Measurements from ENCODE around the gene EGFL7. TPM values are rescaled to one million over a fixed set of nuclear protein-coding genes. Genes with fewer than 3 reads are reported as not detected.
A peak's percentile ranks its signal among the peaks of the same experiment; 100 is the strongest.

The EGFL7 gene
- 33.1 TPM for polyA plus RNA-seq (2013, experiment 1 of 2)
- polyA plus RNA-seq (2013, experiment 2 of 2), result 32.0 TPM

- Histone ChIP-seq H3K4me1 (ENCODE audit: control insufficient read depth in 2 of 2, insufficient read depth in 1 of 2, low read depth in 1 of 2, low read length in 2 of 2) (peaks cover 16 to 33% of the 10 kb centered on the region in 2 donors), H4K8ac (ENCODE audit: low read depth, low read length) (no peak within 1 kb of the TSS), H2BK12ac (ENCODE audit: low read length) (peak within 1 kb of the TSS; percentile 90), H4K91ac (ENCODE audit: low read depth, low read length, poor library complexity) (no peak within 1 kb of the TSS), H3K14ac (ENCODE audit: low read length) (peak within 1 kb of the TSS; percentile 38), H3K27ac (replicated peaks; ENCODE audit: low read length) (no peak within 1 kb of the TSS), H2BK120ac (ENCODE audit: low read depth, low read length) (no peak within 1 kb of the TSS), H3K79me1 (ENCODE audit: low read depth, low read length) (peaks cover 5% of the 10 kb centered on the region), H3K4me2 (ENCODE audit: insufficient read depth, low read length, poor library complexity, severe bottlenecking) (no peak within 1 kb of the TSS), H3K9me3 (replicated peaks in 1 of 2; ENCODE audit: control insufficient read depth in 2 of 2, insufficient read depth in 1 of 2, low read depth in 1 of 2, low read length in 2 of 2) (no peaks in the 10 kb centered on the region), H3K23ac (ENCODE audit: low read depth, low read length, poor library complexity) (peak within 1 kb of the TSS; percentile 85), H3K9ac (ENCODE audit: low read depth, low read length, poor library complexity) (peak within 1 kb of the TSS; percentile 12), H3K36me3 (replicated peaks in 1 of 2; ENCODE audit: control insufficient read depth in 2 of 2, insufficient read depth in 2 of 2, low read length in 2 of 2) (no peaks in the 10 kb centered on the region), H3K4ac (ENCODE audit: low read length) (no peak within 1 kb of the TSS), H3K4me3 (ENCODE audit: low read length in 2 of 2) (no peak within 1 kb of the TSS), H2AK5ac (ENCODE audit: low read depth, low read length) (peak within 1 kb of the TSS; percentile 94), H3K27me3 (ENCODE audit: control insufficient read depth in 3 of 3, insufficient read depth in 3 of 3, low read depth in 1 of 3, low read length in 3 of 3) (peaks cover 0 to 30% (median 0%) of the 10 kb centered on the region in 3 experiments), H2BK15ac (ENCODE audit: low read length) (peak within 1 kb of the TSS; percentile 85), H2AFZ (ENCODE audit: low read length) (peak within 1 kb of the TSS; percentile 74), H3K18ac (ENCODE audit: low read length) (peak within 1 kb of the TSS; percentile 76), H2BK5ac (ENCODE audit: low read length) (peak within 1 kb of the TSS; percentile 13)
- no peak for DNase-seq (ENCODE audit: low spot score)
- no CpG with 5 or more reads among the region's 38 CpGs for WGBS, 2 donors (ENCODE audit: extremely low coverage in 2 of 2, insufficient read length in 2 of 2, insufficient replicate concordance in 1 of 2)
Measured at GRCh38 chr9:136662656-136663581, at the start of gene EGFL7. Gene EGFL7 (plus strand): TSS chr9:136662916. CDS start chr9:136668283, 5,367 bp downstream.

GRCh38 chr9:136613824-136614371, 48.8 kb upstream of the EGFL7 start:
- no peak overlapping the region for H2BK12ac ChIP-seq (ENCODE audit: low read length)
- WGBS, 2 donors (ENCODE audit: extremely low coverage in 2 of 2, insufficient read length in 2 of 2, insufficient replicate concordance in 1 of 2), result no CpG with 5 or more reads among the region's 19 CpGs

GRCh38 chr9:136614372-136614922, 48.3 kb upstream of the EGFL7 start:
- Histone ChIP-seq H2BK12ac (ENCODE audit: low read length) (peak overlapping the region; percentile 67), H3K4me2 (ENCODE audit: insufficient read depth, low read length, poor library complexity, severe bottlenecking) (no peak overlapping the region), H3K27ac (replicated peaks; ENCODE audit: low read length) (no peak overlapping the region), H3K23ac (ENCODE audit: low read depth, low read length, poor library complexity) (peak overlapping the region; percentile 55), H4K8ac (ENCODE audit: low read depth, low read length) (peak overlapping the region; percentile 65), H2AFZ (ENCODE audit: low read length) (peak overlapping the region; percentile 85), H3K14ac (ENCODE audit: low read length) (no peak overlapping the region), H3K18ac (ENCODE audit: low read length) (peak overlapping the region; percentile 82), H2AK5ac (ENCODE audit: low read depth, low read length) (peak overlapping the region; percentile 95), H3K4me3 (ENCODE audit: low read length in 2 of 2) (no peak overlapping the region), H3K79me1 (ENCODE audit: low read depth, low read length) (peaks cover 2% of the 10 kb centered on the region), H4K91ac (ENCODE audit: low read depth, low read length, poor library complexity) (no peak overlapping the region), H3K9ac (ENCODE audit: low read depth, low read length, poor library complexity) (no peak overlapping the region), H2BK5ac (ENCODE audit: low read length) (peak overlapping the region; percentile 94), H2BK15ac (ENCODE audit: low read length) (peak overlapping the region; percentile 83), H2BK120ac (ENCODE audit: low read depth, low read length) (peak overlapping the region; percentile 76), H3K9me3 (replicated peaks in 1 of 2; ENCODE audit: control insufficient read depth in 2 of 2, insufficient read depth in 1 of 2, low read depth in 1 of 2, low read length in 2 of 2) (no peaks in the 10 kb centered on the region), H3K36me3 (replicated peaks in 1 of 2; ENCODE audit: control insufficient read depth in 2 of 2, insufficient read depth in 2 of 2, low read length in 2 of 2) (no peaks in the 10 kb centered on the region), H3K4ac (ENCODE audit: low read length) (peak overlapping the region; percentile 66), H3K27me3 (ENCODE audit: control insufficient read depth in 3 of 3, insufficient read depth in 3 of 3, low read depth in 1 of 3, low read length in 3 of 3) (peaks cover 0 to 2% (median 0%) of the 10 kb centered on the region in 3 experiments), H3K4me1 (ENCODE audit: control insufficient read depth in 2 of 2, insufficient read depth in 1 of 2, low read depth in 1 of 2, low read length in 2 of 2) (peaks cover 16 to 53% of the 10 kb centered on the region in 2 donors)
- no peak for DNase-seq (ENCODE audit: low spot score)
- no CpG with 5 or more reads among the region's 22 CpGs for WGBS, 2 donors (ENCODE audit: extremely low coverage in 2 of 2, insufficient read length in 2 of 2, insufficient replicate concordance in 1 of 2)

More at GRCh38 chr9:136613824-136614371, 48.8 kb upstream of the EGFL7 start:
- Histone ChIP-seq H3K4me3 (ENCODE audit: low read length in 2 of 2) (no peak overlapping the region), H3K14ac (ENCODE audit: low read length) (no peak overlapping the region), H3K79me1 (ENCODE audit: low read depth, low read length) (peaks cover 2% of the 10 kb centered on the region), H2AFZ (ENCODE audit: low read length) (peak overlapping the region; percentile 85), H2BK120ac (ENCODE audit: low read depth, low read length) (no peak overlapping the region), H3K4me2 (ENCODE audit: insufficient read depth, low read length, poor library complexity, severe bottlenecking) (no peak overlapping the region), H3K9ac (ENCODE audit: low read depth, low read length, poor library complexity) (peak overlapping the region; percentile 50), H3K23ac (ENCODE audit: low read depth, low read length, poor library complexity) (peak overlapping the region; percentile 55), H4K91ac (ENCODE audit: low read depth, low read length, poor library complexity) (no peak overlapping the region), H2BK15ac (ENCODE audit: low read length) (peak overlapping the region; percentile 98), H3K4me1 (ENCODE audit: control insufficient read depth in 2 of 2, insufficient read depth in 1 of 2, low read depth in 1 of 2, low read length in 2 of 2) (peaks cover 17 to 58% of the 10 kb centered on the region in 2 donors), H2AK5ac (ENCODE audit: low read depth, low read length) (peak overlapping the region; percentile 95), H3K9me3 (replicated peaks in 1 of 2; ENCODE audit: control insufficient read depth in 2 of 2, insufficient read depth in 1 of 2, low read depth in 1 of 2, low read length in 2 of 2) (no peaks in the 10 kb centered on the region), H3K36me3 (replicated peaks in 1 of 2; ENCODE audit: control insufficient read depth in 2 of 2, insufficient read depth in 2 of 2, low read length in 2 of 2) (no peaks in the 10 kb centered on the region), H3K4ac (ENCODE audit: low read length) (no peak overlapping the region), H4K8ac (ENCODE audit: low read depth, low read length) (no peak overlapping the region), H3K18ac (ENCODE audit: low read length) (peak overlapping the region; percentile 95), H2BK5ac (ENCODE audit: low read length) (peak overlapping the region; percentile 94), H3K27me3 (ENCODE audit: control insufficient read depth in 3 of 3, insufficient read depth in 3 of 3, low read depth in 1 of 3, low read length in 3 of 3) (peaks cover 0 to 2% (median 0%) of the 10 kb centered on the region in 3 experiments), H3K27ac (replicated peaks; ENCODE audit: low read length) (no peak overlapping the region)
- no peak for DNase-seq (ENCODE audit: low spot score)

Data from neuronal stem cell (in vitro differentiated cells).